Measurements from ENCODE around the gene ARFGAP1.

GRCh38 chr20:63282946-63283345 lies 10.3 kb downstream of the ARFGAP1 start:
- TF ChIP-seq CTCF (IDR thresholded peaks at IDR 0.05) (no peak), ZNF121 (CRISPR knock-in tag; IDR thresholded peaks at IDR 0.05) (no peak), NR2C2 (CRISPR knock-in tag; IDR thresholded peaks at IDR 0.05) (no peak), ZNF532 (CRISPR knock-in tag; IDR thresholded peaks at IDR 0.05; ENCODE audit: borderline replicate concordance) (no peak), MXD4 (CRISPR knock-in tag; IDR thresholded peaks at IDR 0.05; ENCODE audit: borderline replicate concordance) (no peak), ELF4 (CRISPR knock-in tag; IDR thresholded peaks at IDR 0.05; ENCODE audit: low read depth) (no peak), NFE2L1 (CRISPR knock-in tag; IDR thresholded peaks at IDR 0.05) (no peak), SP1 (CRISPR knock-in tag; conservative IDR thresholded peaks at IDR 0.05) (no peak)
